Superior temporal gyrus (tissue), 1 donor: ENCODE data around the gene APC2.

Source experiments
- DNase-seq: peaks from one replicate; pipeline ENCODE4 v3.0.0-alpha.2; 2016; ENCODE audit errors: extremely low spot score

The APC2 gene

DNA sequence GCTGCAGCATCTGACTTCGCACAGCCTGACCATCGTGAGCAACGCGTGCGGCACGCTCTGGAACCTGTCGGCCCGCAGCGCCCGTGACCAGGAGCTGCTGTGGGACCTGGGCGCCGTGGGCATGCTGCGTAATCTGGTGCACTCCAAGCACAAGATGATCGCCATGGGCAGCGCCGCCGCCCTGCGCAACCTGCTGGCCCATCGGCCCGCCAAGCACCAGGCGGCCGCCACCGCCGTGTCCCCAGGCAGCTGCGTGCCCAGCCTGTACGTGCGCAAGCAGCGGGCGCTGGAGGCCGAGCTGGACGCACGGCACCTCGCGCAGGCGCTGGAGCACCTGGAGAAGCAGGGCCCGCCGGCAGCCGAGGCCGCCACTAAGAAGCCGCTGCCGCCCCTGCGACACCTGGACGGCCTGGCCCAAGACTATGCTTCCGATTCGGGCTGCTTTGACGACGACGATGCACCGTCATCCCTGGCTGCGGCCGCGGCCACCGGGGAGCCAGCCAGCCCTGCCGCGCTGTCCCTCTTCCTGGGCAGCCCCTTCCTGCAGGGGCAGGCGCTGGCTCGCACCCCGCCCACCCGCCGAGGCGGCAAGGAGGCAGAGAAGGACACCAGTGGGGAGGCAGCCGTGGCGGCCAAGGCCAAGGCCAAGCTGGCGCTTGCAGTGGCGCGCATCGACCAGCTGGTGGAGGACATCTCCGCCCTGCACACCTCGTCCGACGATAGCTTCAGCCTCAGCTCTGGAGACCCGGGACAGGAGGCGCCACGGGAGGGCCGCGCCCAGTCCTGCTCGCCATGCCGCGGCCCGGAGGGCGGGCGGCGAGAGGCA lies 15.5 kb downstream of the APC2 start:
- no peak for DNase-seq

DNA sequence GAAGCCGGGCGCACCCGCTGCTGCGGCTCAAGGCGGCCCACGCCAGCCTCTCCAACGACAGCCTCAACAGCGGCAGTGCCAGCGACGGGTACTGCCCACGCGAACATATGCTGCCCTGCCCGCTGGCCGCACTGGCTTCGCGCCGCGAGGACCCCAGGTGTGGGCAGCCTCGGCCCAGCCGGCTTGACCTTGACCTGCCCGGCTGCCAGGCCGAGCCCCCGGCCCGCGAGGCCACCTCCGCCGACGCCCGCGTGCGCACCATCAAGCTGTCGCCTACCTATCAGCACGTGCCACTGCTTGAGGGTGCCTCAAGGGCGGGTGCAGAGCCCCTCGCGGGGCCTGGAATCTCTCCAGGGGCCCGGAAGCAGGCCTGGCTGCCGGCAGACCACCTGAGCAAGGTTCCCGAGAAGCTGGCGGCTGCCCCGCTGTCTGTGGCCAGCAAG lies 16.1 kb downstream of the APC2 start:
- no peak for DNase-seq

DNA sequence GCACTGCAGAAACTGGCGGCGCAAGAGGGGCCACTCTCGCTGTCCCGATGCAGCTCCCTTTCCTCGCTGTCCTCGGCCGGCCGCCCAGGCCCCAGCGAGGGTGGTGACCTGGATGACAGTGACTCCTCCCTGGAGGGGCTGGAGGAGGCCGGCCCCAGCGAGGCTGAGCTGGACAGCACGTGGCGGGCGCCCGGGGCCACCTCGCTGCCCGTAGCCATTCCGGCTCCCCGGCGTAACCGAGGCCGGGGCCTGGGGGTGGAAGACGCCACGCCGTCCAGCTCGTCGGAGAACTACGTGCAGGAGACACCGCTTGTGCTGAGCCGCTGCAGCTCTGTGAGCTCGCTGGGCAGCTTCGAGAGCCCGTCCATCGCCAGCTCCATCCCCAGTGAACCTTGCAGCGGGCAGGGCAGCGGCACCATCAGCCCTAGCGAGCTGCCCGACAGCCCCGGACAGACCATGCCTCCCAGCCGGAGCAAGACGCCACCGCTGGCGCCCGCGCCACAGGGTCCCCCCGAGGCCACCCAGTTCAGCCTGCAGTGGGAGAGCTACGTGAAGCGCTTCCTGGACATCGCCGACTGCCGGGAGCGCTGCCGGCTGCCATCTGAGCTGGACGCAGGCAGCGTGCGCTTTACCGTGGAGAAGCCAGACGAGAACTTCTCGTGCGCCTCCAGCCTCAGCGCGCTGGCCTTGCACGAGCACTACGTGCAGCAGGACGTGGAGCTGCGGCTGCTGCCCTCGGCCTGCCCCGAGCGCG lies 16.7 kb downstream of the APC2 start:
- no peak for DNase-seq

DNA sequence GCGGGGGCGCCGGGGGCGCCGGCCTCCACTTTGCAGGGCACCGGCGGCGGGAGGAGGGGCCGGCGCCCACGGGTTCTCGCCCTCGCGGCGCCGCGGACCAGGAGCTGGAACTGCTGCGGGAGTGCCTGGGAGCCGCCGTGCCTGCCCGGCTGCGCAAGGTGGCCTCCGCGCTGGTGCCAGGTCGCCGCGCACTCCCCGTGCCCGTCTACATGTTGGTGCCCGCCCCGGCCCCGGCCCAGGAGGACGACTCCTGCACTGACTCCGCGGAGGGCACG lies 17.2 kb downstream of the APC2 start:
- DNase-seq: no peak

DNA sequence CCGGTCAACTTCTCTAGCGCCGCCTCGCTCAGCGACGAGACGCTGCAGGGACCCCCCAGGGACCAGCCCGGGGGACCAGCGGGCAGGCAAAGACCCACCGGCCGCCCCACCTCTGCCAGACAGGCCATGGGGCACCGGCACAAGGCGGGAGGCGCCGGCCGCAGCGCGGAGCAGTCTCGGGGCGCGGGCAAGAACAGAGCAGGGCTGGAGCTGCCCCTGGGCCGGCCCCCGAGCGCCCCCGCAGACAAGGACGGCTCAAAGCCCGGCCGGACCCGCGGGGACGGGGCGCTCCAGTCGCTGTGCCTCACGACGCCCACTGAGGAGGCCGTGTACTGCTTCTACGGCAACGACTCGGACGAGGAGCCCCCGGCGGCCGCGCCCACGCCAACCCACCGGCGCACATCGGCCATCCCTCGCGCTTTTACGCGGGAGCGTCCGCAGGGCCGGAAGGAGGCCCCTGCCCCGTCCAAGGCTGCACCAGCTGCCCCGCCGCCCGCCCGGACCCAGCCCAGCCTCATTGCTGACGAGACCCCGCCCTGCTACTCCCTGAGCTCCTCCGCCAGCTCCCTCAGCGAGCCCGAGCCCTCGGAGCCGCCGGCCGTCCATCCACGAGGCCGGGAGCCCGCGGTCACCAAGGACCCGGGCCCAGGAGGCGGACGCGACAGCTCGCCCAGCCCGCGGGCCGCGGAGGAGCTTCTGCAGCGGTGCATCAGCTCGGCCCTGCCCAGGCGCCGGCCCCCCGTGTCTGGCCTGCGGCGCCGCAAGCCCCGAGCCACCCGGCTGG lies 17.8 kb downstream of the APC2 start:
- DNase-seq: no peak

DNA sequence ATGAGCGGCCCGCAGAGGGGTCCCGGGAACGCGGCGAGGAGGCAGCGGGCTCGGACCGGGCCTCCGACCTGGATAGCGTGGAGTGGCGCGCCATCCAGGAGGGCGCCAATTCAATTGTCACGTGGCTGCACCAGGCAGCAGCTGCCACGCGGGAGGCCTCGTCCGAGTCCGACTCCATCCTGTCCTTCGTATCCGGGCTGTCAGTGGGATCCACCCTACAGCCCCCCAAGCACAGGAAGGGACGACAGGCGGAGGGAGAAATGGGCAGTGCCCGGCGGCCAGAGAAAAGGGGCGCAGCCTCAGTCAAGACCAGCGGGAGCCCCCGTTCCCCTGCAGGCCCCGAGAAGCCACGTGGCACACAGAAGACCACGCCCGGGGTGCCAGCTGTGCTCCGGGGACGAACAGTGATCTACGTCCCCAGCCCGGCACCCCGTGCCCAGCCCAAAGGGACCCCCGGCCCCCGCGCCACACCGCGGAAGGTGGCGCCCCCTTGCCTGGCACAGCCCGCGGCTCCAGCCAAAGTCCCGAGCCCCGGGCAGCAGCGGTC lies 18.4 kb downstream of the APC2 start:
- no peak for DNase-seq

DNA sequence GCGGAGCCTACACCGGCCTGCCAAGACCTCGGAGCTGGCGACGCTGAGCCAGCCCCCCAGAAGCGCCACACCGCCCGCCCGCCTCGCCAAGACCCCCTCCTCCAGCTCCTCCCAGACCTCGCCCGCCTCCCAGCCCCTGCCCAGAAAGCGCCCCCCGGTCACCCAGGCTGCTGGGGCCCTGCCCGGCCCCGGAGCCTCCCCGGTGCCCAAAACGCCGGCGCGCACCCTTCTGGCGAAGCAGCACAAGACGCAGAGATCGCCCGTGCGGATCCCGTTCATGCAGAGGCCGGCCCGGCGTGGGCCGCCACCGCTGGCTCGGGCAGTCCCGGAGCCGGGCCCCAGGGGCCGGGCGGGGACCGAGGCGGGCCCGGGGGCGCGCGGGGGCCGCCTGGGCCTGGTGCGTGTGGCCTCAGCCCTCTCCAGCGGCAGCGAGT lies 18.9 kb downstream of the APC2 start:
- DNase-seq: no peak

DNA sequence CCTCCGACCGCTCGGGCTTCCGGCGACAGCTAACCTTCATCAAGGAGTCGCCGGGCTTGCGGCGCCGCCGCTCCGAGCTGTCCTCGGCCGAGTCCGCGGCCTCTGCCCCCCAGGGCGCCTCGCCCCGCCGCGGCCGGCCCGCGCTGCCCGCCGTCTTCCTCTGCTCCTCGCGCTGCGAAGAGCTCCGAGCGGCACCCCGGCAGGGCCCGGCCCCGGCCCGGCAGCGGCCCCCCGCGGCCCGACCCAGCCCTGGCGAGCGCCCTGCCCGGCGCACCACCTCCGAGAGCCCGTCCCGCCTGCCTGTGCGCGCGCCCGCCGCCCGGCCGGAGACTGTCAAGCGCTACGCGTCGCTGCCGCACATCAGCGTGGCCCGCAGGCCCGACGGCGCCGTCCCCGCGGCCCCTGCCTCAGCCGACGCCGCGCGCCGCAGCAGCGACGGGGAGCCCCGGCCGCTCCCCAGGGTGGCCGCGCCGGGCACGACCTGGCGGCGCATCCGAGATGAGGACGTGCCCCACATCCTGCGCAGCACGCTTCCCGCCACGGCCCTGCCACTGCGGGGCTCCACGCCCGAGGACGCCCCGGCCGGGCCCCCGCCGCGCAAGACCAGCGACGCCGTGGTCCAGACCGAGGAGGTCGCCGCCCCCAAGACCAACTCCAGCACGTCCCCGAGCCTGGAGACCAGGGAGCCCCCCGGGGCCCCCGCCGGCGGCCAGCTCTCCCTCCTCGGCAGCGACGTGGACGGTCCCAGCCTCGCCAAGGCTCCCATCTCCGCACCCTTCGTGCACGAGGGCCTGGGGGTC lies 19.5 kb downstream of the APC2 start:
- no peak for DNase-seq

DNA sequence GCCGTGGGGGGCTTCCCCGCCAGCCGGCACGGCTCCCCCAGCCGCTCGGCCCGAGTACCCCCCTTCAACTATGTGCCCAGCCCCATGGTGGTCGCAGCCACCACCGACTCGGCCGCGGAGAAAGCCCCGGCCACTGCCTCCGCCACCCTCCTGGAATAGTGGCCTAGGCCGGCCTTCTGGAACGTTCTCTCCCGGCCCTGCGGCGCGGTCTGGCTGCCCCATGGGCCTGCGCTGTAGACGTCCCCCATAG lies 20.1 kb downstream of the APC2 start:
- no peak for DNase-seq

DNA sequence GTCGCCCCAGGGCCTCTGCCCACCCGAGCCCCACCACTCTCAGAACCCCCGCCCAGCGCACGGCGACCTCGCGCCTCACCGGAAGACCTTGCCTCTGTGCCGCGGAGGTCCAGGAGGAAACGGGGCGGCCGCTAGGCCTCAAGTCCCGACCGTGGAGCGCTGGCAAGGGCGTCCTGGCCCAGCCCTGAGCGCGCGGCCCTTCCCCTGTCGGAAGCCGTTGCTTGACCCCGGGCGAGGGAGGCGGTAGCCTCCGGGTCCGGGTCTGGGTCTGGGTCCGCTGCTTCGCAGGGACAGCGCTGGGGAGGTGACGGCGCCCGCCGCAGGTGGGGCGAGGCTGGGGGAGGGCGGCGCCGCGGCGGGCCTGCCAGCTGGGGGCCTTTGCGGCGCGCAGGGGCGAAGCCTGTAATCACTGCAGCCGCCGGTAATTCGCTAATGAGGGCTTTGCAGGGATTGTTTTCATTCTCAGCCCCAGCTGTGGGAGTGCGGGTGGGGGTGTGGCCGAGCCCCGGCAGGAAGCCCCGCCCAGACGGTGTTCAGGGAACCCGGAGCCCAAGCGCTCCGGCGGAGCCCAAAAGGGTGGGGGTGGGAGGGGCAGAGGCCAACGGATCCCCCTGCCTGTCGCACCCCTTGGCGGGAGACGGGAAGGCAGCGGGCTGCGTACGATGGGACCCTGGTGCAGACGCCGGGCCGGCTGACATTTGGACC lies 20.5 kb downstream of the APC2 start:
- DNase-seq: no peak

DNA sequence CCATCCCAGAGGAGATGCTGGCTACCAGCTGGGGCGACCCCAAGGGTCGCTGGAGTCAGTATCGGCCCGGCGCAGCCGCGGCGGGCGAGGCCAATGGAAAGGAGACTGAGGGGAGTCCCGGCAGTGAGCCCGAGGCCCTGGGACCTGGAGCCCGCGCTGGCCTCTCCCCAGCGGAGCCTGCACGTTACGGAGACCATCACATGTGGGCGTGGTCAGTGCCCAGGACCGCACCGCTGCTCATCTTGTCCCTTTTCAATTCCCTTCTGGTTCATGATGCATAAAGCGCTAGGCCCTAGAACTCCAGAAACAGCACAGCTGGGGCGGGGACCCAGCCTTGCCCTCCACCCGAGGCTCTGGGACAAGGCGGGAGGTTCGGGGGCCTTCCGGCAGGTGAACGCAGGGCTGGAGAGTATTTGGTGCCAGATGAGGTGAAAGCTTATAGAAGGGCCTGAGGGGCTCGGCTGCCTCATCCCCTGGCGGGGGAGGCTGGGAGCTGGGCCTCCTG lies 21.1 kb downstream of the APC2 start:
- DNase-seq: no peak

DNA sequence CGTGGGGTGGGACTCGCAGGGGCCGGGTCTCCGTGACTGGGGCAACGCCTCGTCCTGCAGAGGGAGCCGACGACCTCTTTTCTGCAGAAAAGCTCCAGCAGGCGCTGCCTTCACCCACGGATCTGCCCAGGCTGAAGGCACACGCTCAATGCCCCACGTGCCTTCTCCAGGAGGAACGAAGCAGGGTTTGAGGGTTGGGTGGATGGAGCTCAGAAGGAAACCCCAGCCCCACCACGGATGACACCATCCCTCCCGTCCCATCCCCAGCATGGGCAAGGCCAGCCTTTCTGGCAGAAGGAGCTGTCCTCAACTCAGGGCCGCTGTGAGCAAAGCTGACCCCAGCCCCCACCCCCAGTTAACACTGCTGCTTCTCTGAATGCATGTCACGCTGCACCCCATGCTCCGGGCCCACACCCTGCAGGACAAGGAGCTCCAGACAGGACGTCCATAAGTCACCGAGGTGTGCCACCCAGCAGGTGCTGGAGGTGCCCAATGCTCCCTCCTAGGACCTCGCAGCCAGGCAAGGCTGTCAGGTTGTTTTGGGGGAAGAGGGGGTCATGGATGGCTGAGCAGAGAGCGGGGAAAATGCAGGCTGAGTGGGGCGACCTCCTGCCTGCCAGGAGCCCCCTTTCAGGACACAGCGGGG lies 21.7 kb downstream of the APC2 start:
- peak; percentile 56 for DNase-seq

DNA sequence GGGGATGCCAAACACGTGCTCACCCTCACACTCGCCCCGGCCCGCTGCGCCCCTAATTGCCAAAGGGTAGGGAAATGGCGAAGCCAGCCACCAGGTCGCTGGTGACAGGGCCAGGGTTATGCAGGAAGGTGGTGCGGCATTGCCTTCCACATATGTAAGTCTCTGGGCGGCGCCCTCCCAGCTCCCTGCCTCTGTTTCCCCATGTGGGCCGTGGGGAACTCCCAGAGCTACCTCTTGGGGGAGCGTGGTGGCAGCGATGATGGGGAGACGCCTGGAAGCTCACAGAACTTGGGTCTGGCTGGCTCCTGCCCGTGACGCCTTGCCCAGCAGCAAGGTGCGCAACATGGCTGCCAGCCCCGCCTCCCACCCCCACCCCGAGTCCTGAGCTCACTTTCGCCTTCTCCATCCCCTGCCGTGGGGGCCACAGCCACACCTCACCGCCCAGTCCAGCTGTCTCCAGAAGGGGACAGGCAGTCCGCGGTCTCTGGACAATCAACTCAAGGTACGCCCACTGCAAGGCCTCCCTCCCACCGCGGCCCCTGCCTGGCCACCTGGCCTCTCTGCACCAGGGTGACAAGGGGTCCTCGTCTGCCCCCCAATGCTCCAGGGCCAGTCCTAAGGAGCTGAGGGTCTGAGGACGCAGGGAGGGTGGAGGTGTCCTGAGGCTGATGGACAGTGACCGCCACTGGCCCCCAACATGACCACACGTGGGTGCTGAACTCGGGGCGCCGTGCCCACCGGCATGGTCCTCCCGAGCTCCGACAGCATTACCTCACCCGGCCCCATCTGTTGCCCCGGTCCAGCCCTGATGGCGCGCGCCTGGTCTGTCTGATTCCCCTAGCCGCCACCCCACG lies 22.5 kb downstream of the APC2 start:
- DNase-seq: peak; percentile 15

DNA sequence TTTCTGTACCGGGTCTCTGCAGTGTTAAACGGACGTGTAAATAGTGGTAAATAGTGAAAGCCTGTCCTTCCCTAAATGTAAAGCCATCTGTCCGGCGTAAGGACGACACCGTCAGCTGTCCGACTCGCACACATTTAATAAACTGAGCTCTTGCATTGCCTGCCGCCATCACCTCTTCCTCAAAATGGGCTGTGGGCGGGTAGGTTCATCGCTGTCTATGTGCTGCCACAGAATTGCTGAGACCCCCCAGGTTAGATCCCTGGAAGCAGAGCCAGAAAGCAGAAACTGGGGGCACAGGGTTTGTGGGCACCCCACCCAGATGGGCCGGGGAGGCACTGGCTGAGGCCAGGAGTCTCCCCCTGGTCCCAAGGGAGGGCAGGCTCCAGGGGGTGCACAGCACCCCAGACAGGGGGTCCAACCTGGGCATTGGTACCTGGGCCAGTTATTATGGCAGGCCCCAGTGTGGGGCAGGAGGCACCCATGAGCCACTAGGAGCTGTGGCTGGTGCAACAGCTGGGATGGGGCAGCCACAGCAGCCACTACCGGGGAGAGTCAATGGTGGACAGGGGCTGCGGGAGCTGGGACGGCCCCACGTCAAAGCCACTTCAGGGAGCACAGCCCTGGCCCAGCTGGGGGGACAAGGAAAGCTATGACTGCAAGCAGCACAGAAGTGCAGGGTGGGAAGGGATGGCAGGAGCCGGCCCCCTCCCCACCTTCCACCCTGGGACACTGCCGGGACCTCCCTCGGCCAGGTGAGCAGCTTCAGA lies 23.3 kb downstream of the APC2 start:
- DNase-seq: no peak

DNA sequence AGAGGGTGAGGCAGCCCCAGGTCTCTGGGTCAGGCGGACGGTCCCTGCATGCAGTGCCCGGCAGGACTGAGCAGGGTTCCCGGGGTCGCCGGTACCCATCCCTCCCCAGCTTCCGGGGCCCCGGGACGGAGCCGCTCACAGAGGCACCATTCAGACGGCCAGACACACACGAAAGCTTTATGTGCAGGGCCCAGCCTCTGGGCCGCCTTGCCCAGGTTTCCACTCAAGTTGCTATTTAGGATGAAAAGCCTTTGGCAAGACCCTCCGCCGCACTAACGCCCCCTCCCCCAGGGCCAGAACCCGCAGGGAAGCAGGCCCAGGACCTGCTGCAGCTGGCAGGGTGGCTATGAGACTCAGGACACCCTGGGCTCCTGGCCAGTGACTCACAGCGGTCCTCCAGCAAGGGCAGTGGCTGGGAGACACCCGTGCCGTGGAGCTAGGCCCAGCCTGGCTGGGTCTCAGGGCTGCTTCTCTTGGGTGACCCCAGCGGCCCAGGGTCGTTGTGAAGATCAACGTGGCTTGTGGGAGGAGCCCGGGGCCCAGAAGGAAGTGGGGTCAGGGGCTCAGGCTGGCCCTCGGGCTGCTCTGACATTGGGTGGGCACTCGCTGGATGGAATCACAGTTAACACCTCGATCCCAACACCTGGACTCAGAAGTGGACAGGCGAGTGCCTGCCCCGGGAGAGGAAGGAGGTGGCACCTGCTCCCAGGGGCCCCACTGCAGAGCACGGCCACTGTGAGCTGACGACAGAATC lies 24.3 kb downstream of the APC2 start:
- DNase-seq: peak; percentile 26

DNA sequence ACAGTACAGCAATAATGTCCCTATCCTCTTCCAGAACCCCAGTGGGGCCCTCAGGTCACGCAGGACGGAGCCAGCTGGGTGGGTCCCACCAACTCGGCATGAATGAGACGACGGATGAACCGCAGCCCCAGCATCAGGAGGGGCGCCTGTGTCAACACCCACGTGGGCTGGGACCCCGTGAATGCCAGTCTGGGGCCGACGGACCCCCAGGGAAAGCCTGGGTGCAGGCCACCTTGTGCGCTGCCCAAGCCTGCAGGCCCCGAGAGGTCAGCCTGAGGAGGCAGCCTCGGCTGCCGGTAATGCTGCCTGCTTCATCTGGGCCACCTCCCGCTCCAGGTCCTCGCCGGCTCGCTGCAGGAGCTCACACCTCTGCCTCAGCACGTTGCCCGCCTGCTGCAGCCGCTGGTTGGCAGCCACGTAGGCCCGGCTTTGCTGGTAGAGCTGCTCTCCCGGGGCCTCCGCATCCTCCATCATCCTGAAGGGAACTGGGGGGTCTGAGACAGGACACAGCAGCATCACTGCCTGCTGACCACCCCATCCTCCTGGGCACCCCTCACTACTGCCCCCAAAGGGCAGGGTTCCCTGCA lies 24.9 kb downstream of the APC2 start:
- DNase-seq: no peak

DNA sequence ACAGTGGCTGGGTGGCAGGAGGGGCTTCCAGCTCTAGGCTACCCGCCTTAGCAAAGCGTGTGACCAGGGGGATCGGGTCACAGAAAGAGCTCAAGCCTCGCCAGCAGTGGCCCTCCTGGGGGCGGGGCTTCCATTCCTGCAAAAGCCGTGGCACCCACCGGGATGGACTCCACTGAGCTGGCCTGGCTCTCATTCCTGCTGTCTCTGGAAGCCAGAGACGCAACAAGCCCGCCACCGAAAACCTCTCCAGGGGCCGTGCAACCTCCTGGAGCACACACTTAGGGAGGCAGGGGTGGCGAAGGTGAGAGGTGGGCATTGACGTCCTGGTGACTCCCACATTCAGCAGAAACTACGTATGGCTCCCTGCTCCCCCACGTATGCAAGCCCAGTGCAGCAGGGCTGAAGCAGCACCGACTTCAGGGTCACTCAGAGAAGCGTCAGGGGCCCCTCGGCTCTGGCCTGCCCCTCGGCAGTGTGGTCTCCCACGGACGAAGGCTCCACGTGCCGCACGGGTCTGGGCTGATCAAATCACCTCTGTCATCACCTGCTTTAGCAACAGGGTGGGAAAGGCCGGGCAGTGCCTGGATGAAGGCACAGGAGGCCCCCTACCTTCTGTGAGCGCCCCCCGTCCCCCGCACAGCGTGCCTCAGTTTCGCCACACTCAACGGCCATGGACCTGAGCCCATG lies 26.0 kb downstream of the APC2 start:
- no peak for DNase-seq
